Measurements from ENCODE around the gene HOXD13. TPM values are rescaled to one million over a fixed set of nuclear protein-coding genes. Genes with fewer than 3 reads are reported as not detected.

The HOXD13 gene
- polyA plus RNA-seq, 2 of the 4 experiments (the other 2 are of a cell fraction) = 0.13 to 0.35 TPM

DNA sequence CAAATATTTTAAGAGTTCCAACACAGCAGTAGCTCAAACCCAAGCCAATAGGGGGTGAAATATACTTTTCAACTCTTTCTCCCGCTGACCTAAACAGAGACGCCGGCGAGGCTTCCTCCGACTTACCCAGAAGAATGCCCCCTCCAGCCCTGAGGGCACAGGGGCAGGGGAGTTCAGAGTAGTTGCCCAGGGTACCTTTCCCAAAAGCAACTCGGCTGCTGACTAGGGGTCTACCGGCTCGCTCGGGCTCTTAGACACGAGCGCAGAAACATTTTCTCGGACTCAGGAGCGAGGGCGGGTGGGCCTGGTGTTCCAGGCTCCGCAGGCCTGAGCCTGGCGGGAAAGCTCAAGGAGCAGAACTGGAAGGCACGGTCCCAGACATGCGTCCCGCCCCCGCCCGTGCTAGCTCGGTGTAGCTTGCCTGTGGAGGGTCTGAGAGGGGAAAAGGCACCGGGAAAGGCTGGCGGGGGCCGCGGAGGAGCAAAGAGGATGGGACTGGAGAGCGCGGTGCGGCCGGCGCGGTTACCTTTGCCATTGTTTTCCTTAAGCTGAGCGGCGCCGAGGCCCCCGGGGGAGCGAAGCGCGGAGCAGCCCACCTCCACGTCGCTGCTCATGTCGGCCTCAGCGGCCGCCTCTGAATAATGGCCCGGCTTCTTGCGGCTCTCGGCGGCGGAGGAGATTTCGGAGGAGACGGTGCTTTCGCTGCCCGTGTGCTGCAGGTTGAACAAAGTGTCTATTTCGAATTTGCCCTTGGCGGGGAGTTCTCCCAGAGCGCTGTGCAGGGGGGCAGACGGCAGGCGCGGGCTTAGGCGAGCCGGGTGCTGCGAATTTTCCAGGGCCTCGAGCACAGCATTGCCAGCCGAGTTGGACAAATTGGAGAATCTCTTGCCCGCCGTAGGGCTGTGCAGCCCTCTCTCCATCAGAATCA is 9.4 kb upstream of the HOXD13 start:
- no peak for FAIRE-seq
- ChIA-PET POLR2A (no interaction called here), CTCF (interaction anchor here (1.0 to 5.5 kb wide), 2 partner anchors 14 to 716 kb away, joined by 3 to 57 read pairs; no protein-coding TSS in a partner anchor)
- Histone ChIP-seq H3K4me3 (no peak overlapping the region), H3K4me2 (no peak overlapping the region), H3K27ac (no peak overlapping the region), H3K4me1 (peaks cover 15% of the 10 kb centered on the region; the same call in 2 of the 3 replicates), H3K9me3 (peaks cover 10% of the 10 kb centered on the region)
- DNase-seq (ENCODE audit: low read depth in 1 of 2, low spot score in 1 of 2) = no peak
- ATAC-seq = no peak
- TF ChIP-seq CBX8 (IDR thresholded peaks at IDR 0.05) (no peak), POLR2AphosphoS2 (conservative IDR thresholded peaks at IDR 0.05; ENCODE audit: low read length) (no peak), RNF2 (IDR thresholded peaks at IDR 0.05; ENCODE audit: borderline replicate concordance, low read depth) (no peak), RAD21 (conservative IDR thresholded peaks at IDR 0.05 in 1 of 2, IDR thresholded peaks at IDR 0.05 in 1 of 2) (no peak), ZC3H11A (IDR thresholded peaks at IDR 0.05) (no peak), BHLHE40 (IDR thresholded peaks at IDR 0.05; ENCODE audit: low read depth, low read length) (no peak), FOXS1 (CRISPR knock-in tag; IDR thresholded peaks at IDR 0.05) (no peak), ZSCAN20 (CRISPR knock-in tag; IDR thresholded peaks at IDR 0.05) (no peak), CBX2 (IDR thresholded peaks at IDR 0.05; ENCODE audit: borderline replicate concordance, low read depth) (no peak), CHD4 (IDR thresholded peaks at IDR 0.05; ENCODE audit: borderline replicate concordance) (no peak), HDAC2 (IDR thresholded peaks at IDR 0.05) (no peak), POLR2A (IDR thresholded peaks at IDR 0.05; ENCODE audit: low read length) (no peak), HOXB5 (CRISPR knock-in tag; IDR thresholded peaks at IDR 0.05) (no peak), ESRRA (IDR thresholded peaks at IDR 0.05; ENCODE audit: borderline replicate concordance, low read length) (no peak)
- TF ChIP-seq, protein P1, sequence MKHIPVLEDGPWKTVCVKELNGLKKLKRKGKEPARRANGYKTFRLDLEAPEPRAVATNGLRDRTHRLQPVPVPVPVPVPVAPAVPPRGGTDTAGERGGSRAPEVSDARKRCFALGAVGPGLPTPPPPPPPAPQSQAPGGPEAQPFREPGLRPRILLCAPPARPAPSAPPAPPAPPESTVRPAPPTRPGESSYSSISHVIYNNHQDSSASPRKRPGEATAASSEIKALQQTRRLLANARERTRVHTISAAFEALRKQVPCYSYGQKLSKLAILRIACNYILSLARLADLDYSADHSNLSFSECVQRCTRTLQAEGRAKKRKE (CRISPR knock-in tag; IDR thresholded peaks at IDR 0.05; ENCODE audit: low read depth) = no peak
- TF ChIP-seq, protein P2, sequence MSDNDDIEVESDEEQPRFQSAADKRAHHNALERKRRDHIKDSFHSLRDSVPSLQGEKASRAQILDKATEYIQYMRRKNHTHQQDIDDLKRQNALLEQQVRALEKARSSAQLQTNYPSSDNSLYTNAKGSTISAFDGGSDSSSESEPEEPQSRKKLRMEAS (IDR thresholded peaks at IDR 0.05) = no peak
- TF ChIP-seq, protein P3, sequence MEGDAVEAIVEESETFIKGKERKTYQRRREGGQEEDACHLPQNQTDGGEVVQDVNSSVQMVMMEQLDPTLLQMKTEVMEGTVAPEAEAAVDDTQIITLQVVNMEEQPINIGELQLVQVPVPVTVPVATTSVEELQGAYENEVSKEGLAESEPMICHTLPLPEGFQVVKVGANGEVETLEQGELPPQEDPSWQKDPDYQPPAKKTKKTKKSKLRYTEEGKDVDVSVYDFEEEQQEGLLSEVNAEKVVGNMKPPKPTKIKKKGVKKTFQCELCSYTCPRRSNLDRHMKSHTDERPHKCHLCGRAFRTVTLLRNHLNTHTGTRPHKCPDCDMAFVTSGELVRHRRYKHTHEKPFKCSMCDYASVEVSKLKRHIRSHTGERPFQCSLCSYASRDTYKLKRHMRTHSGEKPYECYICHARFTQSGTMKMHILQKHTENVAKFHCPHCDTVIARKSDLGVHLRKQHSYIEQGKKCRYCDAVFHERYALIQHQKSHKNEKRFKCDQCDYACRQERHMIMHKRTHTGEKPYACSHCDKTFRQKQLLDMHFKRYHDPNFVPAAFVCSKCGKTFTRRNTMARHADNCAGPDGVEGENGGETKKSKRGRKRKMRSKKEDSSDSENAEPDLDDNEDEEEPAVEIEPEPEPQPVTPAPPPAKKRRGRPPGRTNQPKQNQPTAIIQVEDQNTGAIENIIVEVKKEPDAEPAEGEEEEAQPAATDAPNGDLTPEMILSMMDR (IDR thresholded peaks at IDR 0.05) = no peak
- WGBS (ENCODE audit: missing lambda C conversion rate) = 63% methylated on average over 64 of the region's 66 CpGs

DNA sequence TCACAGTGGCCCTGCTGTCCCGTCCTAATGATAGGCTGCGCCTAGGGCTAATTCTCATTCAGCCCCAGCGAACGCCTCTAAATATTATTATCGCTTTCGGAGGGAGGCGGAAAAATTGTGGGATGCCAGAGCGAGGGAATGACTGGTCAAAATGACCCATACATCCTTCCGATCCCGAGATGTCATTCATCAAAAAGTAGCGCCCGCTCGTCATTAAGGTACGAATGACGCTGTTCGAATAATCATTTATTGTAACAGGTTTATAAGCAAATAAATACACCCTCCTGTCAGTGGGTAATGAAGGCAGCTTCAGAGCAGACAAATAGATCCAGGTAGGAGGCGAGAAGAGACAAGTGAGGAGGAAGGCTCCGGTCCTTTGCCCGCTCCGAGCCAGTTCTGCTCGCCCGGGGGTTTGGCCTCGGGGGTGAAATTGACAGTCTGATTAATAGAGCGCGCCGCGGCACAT is 8.7 kb upstream of the HOXD13 start, which contains the start of gene EVX2:
TSS of gene EVX2 (minus strand) at position 167 of the 466 bp plus-strand sequence. CDS start 186 bp downstream, outside the sequence.
- H3K4me2 ChIP-seq = no peak within 1 kb of the TSS
- ATAC-seq = no peak
- H3K9me3 ChIP-seq = peaks cover 10% of the 10 kb centered on the region
- TF ChIP-seq TP53 (CRISPR knock-in tag; IDR thresholded peaks at IDR 0.05) = no peak
- TF ChIP-seq, protein P4, sequence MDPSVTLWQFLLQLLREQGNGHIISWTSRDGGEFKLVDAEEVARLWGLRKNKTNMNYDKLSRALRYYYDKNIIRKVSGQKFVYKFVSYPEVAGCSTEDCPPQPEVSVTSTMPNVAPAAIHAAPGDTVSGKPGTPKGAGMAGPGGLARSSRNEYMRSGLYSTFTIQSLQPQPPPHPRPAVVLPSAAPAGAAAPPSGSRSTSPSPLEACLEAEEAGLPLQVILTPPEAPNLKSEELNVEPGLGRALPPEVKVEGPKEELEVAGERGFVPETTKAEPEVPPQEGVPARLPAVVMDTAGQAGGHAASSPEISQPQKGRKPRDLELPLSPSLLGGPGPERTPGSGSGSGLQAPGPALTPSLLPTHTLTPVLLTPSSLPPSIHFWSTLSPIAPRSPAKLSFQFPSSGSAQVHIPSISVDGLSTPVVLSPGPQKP (IDR thresholded peaks at IDR 0.05; ENCODE audit: low read depth, low read length) = no peak
- no peak for TF ChIP-seq ESRRA (IDR thresholded peaks at IDR 0.05; ENCODE audit: borderline replicate concordance, low read length)
- TF ChIP-seq, protein P3 (IDR thresholded peaks at IDR 0.05) = no peak
- TF ChIP-seq ZSCAN20 (CRISPR knock-in tag; IDR thresholded peaks at IDR 0.05) = no peak
- ChIA-PET CTCF (interaction anchor here (1.0 to 5.5 kb wide), 2 partner anchors 14 to 716 kb away, joined by 3 to 57 read pairs; no protein-coding TSS in a partner anchor), POLR2A (no interaction called here)
- WGBS (ENCODE audit: missing lambda C conversion rate) = 72% methylated on average over 27 of the region's 27 CpGs
- no peak within 1 kb of the TSS for H3K27ac ChIP-seq
- H3K4me3 ChIP-seq = no peak within 1 kb of the TSS
- DNase-seq (ENCODE audit: low read depth in 1 of 2, low spot score in 1 of 2) = no peak
- FAIRE-seq = no peak
- peaks cover 10% of the 10 kb centered on the region; the same call in 2 of the 3 replicates for H3K4me1 ChIP-seq

Measured in A549 (cell line).